NB4 (cell line): ENCODE results near the gene VEGFA.

Experiments used
- CTCF ChIP-seq: IDR thresholded peaks from one replicate; pipeline ENCODE4 v1.5.1; 2012; ENCODE audit warnings: low read depth, low read length
- POLR2A ChIP-seq: IDR thresholded peaks from 2 replicates; pipeline ENCODE4 v1.6.1; 2011; ENCODE audit warnings: mild to moderate bottlenecking; ENCODE audit not compliant: insufficient read length; ENCODE audit errors: extremely low read depth

DNA sequence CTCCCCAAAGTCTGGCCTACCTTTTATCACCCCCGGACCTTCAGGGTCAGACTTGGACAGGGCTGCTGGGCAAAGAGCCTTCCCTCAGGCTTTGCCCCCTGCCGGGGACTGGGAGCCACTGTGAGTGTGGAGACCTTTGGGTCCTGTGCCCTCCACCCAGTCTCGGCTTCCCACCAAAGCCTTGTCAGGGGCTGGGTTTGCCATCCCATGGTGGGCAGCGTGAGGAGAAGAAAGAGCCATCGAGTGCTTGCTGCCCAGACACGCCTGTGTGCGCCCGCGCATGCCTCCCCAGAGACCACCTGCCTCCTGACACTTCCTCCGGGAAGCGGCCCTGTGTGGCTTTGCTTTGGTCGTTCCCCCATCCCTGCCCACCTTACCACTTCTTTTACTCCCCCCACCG, 10.3 kb downstream of the VEGFA start:
- TF ChIP-seq CTCF (no peak), POLR2A (no peak)
